Calu3 (cell line): ENCODE measurements around the gene CTNNA2. TPM values are rescaled to one million over a fixed set of nuclear protein-coding genes. Genes with fewer than 3 reads are reported as not detected.

Experiments
- BruUV-seq: library from RNA; stranded (reverse); fragments of 400-500 nt; replicated peaks from 2 replicates; lab custom pipeline; 2021; lab: Mats Ljungman, UMichigan
- CTCF ChIA-PET: fragments of 300-600 bp; sonication (Branson Sonifier 250); formaldehyde crosslinking; loops from one replicate; lab custom pipeline; 2022; ENCODE audit warnings: antibody characterized with exemption; lab: Charles Lee
- DNase-seq: peaks from one replicate; pipeline ENCODE4 v3.0.0; 2022
- H3K27ac Mint-ChIP-seq: one replicate; pipeline ENCODE4 v1.8.0; 2022; ENCODE audit warnings: mixed read lengths; ENCODE audit not compliant: unreplicated experiment
- H3K27me3 Mint-ChIP-seq: one replicate; pipeline ENCODE4 v1.8.0; 2022; ENCODE audit warnings: mixed read lengths; ENCODE audit not compliant: unreplicated experiment
- H3K36me3 Mint-ChIP-seq: one replicate; pipeline ENCODE4 v1.8.0; 2022; ENCODE audit warnings: mild to moderate bottlenecking, moderate library complexity, mixed read lengths; ENCODE audit not compliant: insufficient read depth, unreplicated experiment
- H3K4me1 Mint-ChIP-seq: one replicate; pipeline ENCODE4 v1.8.0; 2022; ENCODE audit warnings: mild to moderate bottlenecking, low read depth, mixed read lengths; ENCODE audit not compliant: unreplicated experiment
- H3K4me3 Mint-ChIP-seq: one replicate; pipeline ENCODE4 v1.8.0; 2022; ENCODE audit warnings: mild to moderate bottlenecking, low read depth, moderate library complexity, mixed read lengths; ENCODE audit not compliant: unreplicated experiment
- H3K9me3 Mint-ChIP-seq: one replicate; pipeline ENCODE4 v1.8.0; 2022; ENCODE audit warnings: low read depth, mixed read lengths; ENCODE audit not compliant: unreplicated experiment
- CTCF ChIP-seq: fragments of 200-600 bp; IDR thresholded peaks from one replicate; pipeline ENCODE4 v1.8.0; 2022; ENCODE audit warnings: antibody characterized with exemption; ENCODE audit not compliant: unreplicated experiment
- intact Hi-C: fragments of 100-400 bp; cut with micrococcal nuclease; formaldehyde crosslinking; loops from one replicate; pipeline ENCODE4 v1.10.0; 2022; ENCODE audit not compliant: unreplicated experiment
- total RNA-seq: library from RNA; stranded (reverse); gene quantifications from 2 replicates; pipeline ENCODE4 v1.2.3, GENCODE V29; 2022

Gene CTNNA2
- total RNA-seq, 1 experiment from 2014 or later: not detected

- Mint-ChIP-seq H3K4me1 (no peaks in the 10 kb centered on the region), H3K9me3 (peaks cover 8% of the 10 kb centered on the region)
Observed at GRCh38 chr2:79591281-79591680, 78.4 kb downstream of the CTNNA2 start.

GRCh38 chr2:79593237-79593867 lies 80.5 kb downstream of the CTNNA2 start:
- no peaks in the 10 kb centered on the region for H3K4me1 Mint-ChIP-seq
- H3K27ac Mint-ChIP-seq: no peak overlapping the region
- CTCF ChIA-PET: no interaction called here
- BruUV-seq: no TSS peak
- no peaks in the 10 kb centered on the region for H3K27me3 Mint-ChIP-seq
- no peak for TF ChIP-seq CTCF
- DNase-seq: no peak
- intact Hi-C loops: no loop called here
- no peaks in the 10 kb centered on the region for H3K36me3 Mint-ChIP-seq
- H3K4me3 Mint-ChIP-seq: no peak overlapping the region
- peaks cover 4% of the 10 kb centered on the region for H3K9me3 Mint-ChIP-seq

More at GRCh38 chr2:79591281-79591680, 78.4 kb downstream of the CTNNA2 start:
- no peak overlapping the region for H3K4me3 Mint-ChIP-seq
- DNase-seq: no peak
- CTCF ChIA-PET: no interaction called here
- H3K36me3 Mint-ChIP-seq: no peaks in the 10 kb centered on the region
- intact Hi-C loops: no loop called here
- no peak for TF ChIP-seq CTCF
- BruUV-seq: no TSS peak
- no peak overlapping the region for H3K27ac Mint-ChIP-seq
- no peaks in the 10 kb centered on the region for H3K27me3 Mint-ChIP-seq

GRCh38 chr2:79596403-79596802 lies 83.6 kb downstream of the CTNNA2 start:
- CTCF ChIA-PET: no interaction called here
- TF ChIP-seq CTCF: no peak
- no peak for DNase-seq
- no TSS peak for BruUV-seq
- intact Hi-C loops: no loop called here
- H3K27ac Mint-ChIP-seq: no peak overlapping the region
- no peak overlapping the region for H3K4me3 Mint-ChIP-seq
- H3K9me3 Mint-ChIP-seq: peaks cover 9% of the 10 kb centered on the region
- no peaks in the 10 kb centered on the region for H3K4me1 Mint-ChIP-seq
- no peaks in the 10 kb centered on the region for H3K27me3 Mint-ChIP-seq
- no peaks in the 10 kb centered on the region for H3K36me3 Mint-ChIP-seq

GRCh38 chr2:79604748-79605147 lies 91.9 kb downstream of the CTNNA2 start:
- H3K27ac Mint-ChIP-seq: no peak overlapping the region
- no peak overlapping the region for H3K4me3 Mint-ChIP-seq
- no peaks in the 10 kb centered on the region for H3K36me3 Mint-ChIP-seq
- peaks cover 17% of the 10 kb centered on the region for H3K9me3 Mint-ChIP-seq
- H3K27me3 Mint-ChIP-seq: no peaks in the 10 kb centered on the region
- intact Hi-C loops: no loop called here
- DNase-seq: no peak
- no TSS peak for BruUV-seq
- no peaks in the 10 kb centered on the region for H3K4me1 Mint-ChIP-seq
- TF ChIP-seq CTCF: no peak
- CTCF ChIA-PET: no interaction called here
